Neural cell (in vitro differentiated cells): Measurements from ENCODE around the gene THOP1. TPM values are rescaled to one million over a fixed set of nuclear protein-coding genes. Genes with fewer than 3 reads are reported as not detected.

Source experiments
- H2AFZ ChIP-seq: fragments of 200-600, 300-800 bp; sonication (generic), shearing (Covaris generic); 2 replicates; pipeline ENCODE4 v1.6.0; 2014; ENCODE audit warnings: low read depth, mild to moderate bottlenecking, antibody characterized with exemption, low read length, moderate library complexity
- H3F3A ChIP-seq: fragments of 200-600 bp; shearing (Covaris generic); 2 replicates; pipeline ENCODE4 v1.6.1; 2016; ENCODE audit warnings: mild to moderate bottlenecking, moderate library complexity, mixed read lengths, antibody characterized with exemption, low read length; ENCODE audit not compliant: insufficient read depth, poor library complexity, severe bottlenecking
- H3K27ac ChIP-seq: fragments of 200-600, 300-800 bp; sonication (generic), shearing (Covaris generic); 2 replicates; pipeline ENCODE4 v1.5.1; 2014; ENCODE audit warnings: mild to moderate bottlenecking, low read length, moderate library complexity
- H3K27me3 ChIP-seq: fragments of 300-800, 200-600 bp; sonication (generic), shearing (Covaris generic); 2 replicates; pipeline ENCODE4 v1.6.0; 2014; ENCODE audit warnings: mild to moderate bottlenecking, low read depth, low read length, moderate library complexity; ENCODE audit not compliant: insufficient read depth
- H3K36me3 ChIP-seq: fragments of 300-800, 200-600 bp; sonication (generic), shearing (Covaris generic); 2 replicates; pipeline ENCODE4 v1.5.1; 2014; ENCODE audit warnings: mild to moderate bottlenecking, antibody characterized with exemption, low read length, moderate library complexity; ENCODE audit not compliant: insufficient read depth
- H3K4me2 ChIP-seq: fragments of 300-800, 200-600 bp; sonication (generic), shearing (Covaris generic); 2 replicates; pipeline ENCODE4 v1.6.0; 2014; ENCODE audit warnings: mild to moderate bottlenecking, low read length
- H3K4me3 ChIP-seq: fragments of 300-800, 200-600 bp; sonication (generic), shearing (Covaris generic); 2 replicates; pipeline ENCODE4 v1.5.1; 2014; ENCODE audit warnings: mild to moderate bottlenecking, low read length, moderate library complexity
- H3K79me2 ChIP-seq: fragments of 200-600 bp; shearing (Covaris generic); replicated peaks from 2 replicates; pipeline ENCODE4 v1.6.0; 2014; ENCODE audit warnings: mild to moderate bottlenecking, low read length, moderate library complexity; ENCODE audit not compliant: insufficient read depth
- H3K9ac ChIP-seq: fragments of 300-800, 200-600 bp; sonication (generic), shearing (Covaris generic); 2 replicates; pipeline ENCODE4 v1.6.1; 2016; ENCODE audit warnings: mild to moderate bottlenecking, low read length, mixed read lengths
- H3K9me2 ChIP-seq: fragments of 200-600 bp; shearing (Covaris generic); 2 replicates; pipeline ENCODE4 v1.6.1; 2016; ENCODE audit warnings: mild to moderate bottlenecking, low read length, mixed read lengths; ENCODE audit not compliant: insufficient read depth
- H3K9me3 ChIP-seq: fragments of 200-600, 300-800 bp; sonication (generic), shearing (Covaris generic); 2 replicates; pipeline ENCODE4 v1.6.1; 2016; ENCODE audit warnings: mild to moderate bottlenecking, mixed run types, low read length, moderate library complexity, mixed read lengths
- H4K20me1 ChIP-seq: fragments of 200-600 bp; shearing (Covaris generic); 2 replicates; pipeline ENCODE4 v1.6.1; 2016; ENCODE audit warnings: mild to moderate bottlenecking, mixed run types; ENCODE audit not compliant: insufficient read depth
- CTCF ChIP-seq: fragments of 450-650 bp; IDR thresholded peaks from 2 replicates; pipeline ENCODE4 v1.5.1; 2014; ENCODE audit warnings: antibody characterized with exemption, mild to moderate bottlenecking, moderate library complexity; ENCODE audit not compliant: poor library complexity, severe bottlenecking
- EP300 ChIP-seq: fragments of 450-650 bp; conservative IDR thresholded peaks from 2 replicates; pipeline ENCODE4 v1.6.1; 2014; ENCODE audit warnings: antibody characterized with exemption, mild to moderate bottlenecking, moderate library complexity; ENCODE audit not compliant: poor library complexity, severe bottlenecking
- EZH2 ChIP-seq: fragments of 200-600, 300-800 bp; shearing (Covaris generic), sonication (generic); IDR thresholded peaks from 2 replicates; pipeline ENCODE4 v1.6.1; 2014; ENCODE audit warnings: antibody characterized with exemption, low read length, borderline replicate concordance, mild to moderate bottlenecking; ENCODE audit not compliant: insufficient read depth, poor library complexity, severe bottlenecking
- MXI1 ChIP-seq: fragments of 450-650 bp; conservative IDR thresholded peaks from 2 replicates; pipeline ENCODE4 v1.6.1; 2014; ENCODE audit warnings: antibody characterized with exemption, mild to moderate bottlenecking; ENCODE audit not compliant: poor library complexity, severe bottlenecking
- POLR2AphosphoS5 ChIP-seq: IDR thresholded peaks from 2 replicates; pipeline ENCODE4 v1.6.1; 2012
- RAD21 ChIP-seq: fragments of 450-650 bp; conservative IDR thresholded peaks from 2 replicates; pipeline ENCODE4 v1.6.1; 2014; ENCODE audit warnings: antibody characterized with exemption, mild to moderate bottlenecking, moderate library complexity
- REST ChIP-seq: IDR thresholded peaks from 2 replicates; pipeline ENCODE4 v1.6.1; 2012; ENCODE audit warnings: borderline replicate concordance
- SMC3 ChIP-seq: fragments of 450-650 bp; conservative IDR thresholded peaks from 2 replicates; pipeline ENCODE4 v1.6.1; 2014; ENCODE audit warnings: antibody characterized with exemption, mild to moderate bottlenecking, moderate library complexity; ENCODE audit not compliant: poor library complexity
- TAF1 ChIP-seq: IDR thresholded peaks from 2 replicates; pipeline ENCODE4 v1.6.1; 2012; ENCODE audit warnings: low read depth
- polyA plus RNA-seq: library from polyadenylated mRNA; depleted of rRNA; stranded (reverse); fragments of >200 nt; gene quantifications from 2 replicates; pipeline ENCODE4 v1.2.3, GENCODE V29; 2014

Gene THOP1
- polyA plus RNA-seq, 1 donor from 2014 or later: 113 TPM

GRCh38 chr19:2841855-2842574 lies 56.7 kb downstream of the THOP1 start:
- no peak overlapping the region for H2AFZ ChIP-seq

GRCh38 chr19:2845107-2845506 lies 59.8 kb downstream of the THOP1 start:
- Histone ChIP-seq H3K9me3 (peaks cover 11% of the 10 kb centered on the region), H3K9me2 (no peaks in the 10 kb centered on the region), H3K9ac (no peak overlapping the region), H3K4me3 (no peak overlapping the region), H3K79me2 (peaks cover 18% of the 10 kb centered on the region), H4K20me1 (no peaks in the 10 kb centered on the region), H3K27me3 (no peaks in the 10 kb centered on the region), H3K4me2 (no peak overlapping the region), H3F3A (no peaks in the 10 kb centered on the region), H3K36me3 (peaks cover 5% of the 10 kb centered on the region), H3K27ac (no peak overlapping the region), H2AFZ (no peak overlapping the region)
- no peak for TF ChIP-seq REST
- TF ChIP-seq POLR2AphosphoS5: no peak
- TF ChIP-seq EP300: no peak
- TF ChIP-seq CTCF: no peak
- no peak for TF ChIP-seq RAD21
- no peak for TF ChIP-seq TAF1
- TF ChIP-seq MXI1: no peak
- TF ChIP-seq SMC3: no peak
- no peak for TF ChIP-seq EZH2

More at GRCh38 chr19:2841855-2842574, 56.7 kb downstream of the THOP1 start:
- Histone ChIP-seq H3K79me2 (peaks cover 12% of the 10 kb centered on the region), H3K27me3 (no peaks in the 10 kb centered on the region), H3K9me3 (peaks cover 6% of the 10 kb centered on the region), H3K4me3 (peak overlapping the region; percentile 93), H3K9me2 (no peaks in the 10 kb centered on the region), H3K4me2 (peak overlapping the region; percentile 73), H3K27ac (no peak overlapping the region), H3K36me3 (peaks cover 5% of the 10 kb centered on the region), H4K20me1 (no peaks in the 10 kb centered on the region), H3F3A (no peaks in the 10 kb centered on the region), H3K9ac (peak overlapping the region; percentile 74)
- TF ChIP-seq MXI1 (peak; percentile 7), RAD21 (no peak)
